DMS53 treated with DMSO at 0.1 percent for 48 hours (cell line): ENCODE measurements around the gene CCDC90B.
"Not testable (repeated sequence)": the region's sequence is repeated elsewhere in the genome, so short reads cannot be mapped to it uniquely, and the experiment has no call there.

Experiments used
- DNase-seq: peaks from one replicate; lab custom pipeline; 2025; ENCODE audit not compliant: unreplicated experiment; lab: John Stamatoyannopoulos, UW

The CCDC90B gene

DNA sequence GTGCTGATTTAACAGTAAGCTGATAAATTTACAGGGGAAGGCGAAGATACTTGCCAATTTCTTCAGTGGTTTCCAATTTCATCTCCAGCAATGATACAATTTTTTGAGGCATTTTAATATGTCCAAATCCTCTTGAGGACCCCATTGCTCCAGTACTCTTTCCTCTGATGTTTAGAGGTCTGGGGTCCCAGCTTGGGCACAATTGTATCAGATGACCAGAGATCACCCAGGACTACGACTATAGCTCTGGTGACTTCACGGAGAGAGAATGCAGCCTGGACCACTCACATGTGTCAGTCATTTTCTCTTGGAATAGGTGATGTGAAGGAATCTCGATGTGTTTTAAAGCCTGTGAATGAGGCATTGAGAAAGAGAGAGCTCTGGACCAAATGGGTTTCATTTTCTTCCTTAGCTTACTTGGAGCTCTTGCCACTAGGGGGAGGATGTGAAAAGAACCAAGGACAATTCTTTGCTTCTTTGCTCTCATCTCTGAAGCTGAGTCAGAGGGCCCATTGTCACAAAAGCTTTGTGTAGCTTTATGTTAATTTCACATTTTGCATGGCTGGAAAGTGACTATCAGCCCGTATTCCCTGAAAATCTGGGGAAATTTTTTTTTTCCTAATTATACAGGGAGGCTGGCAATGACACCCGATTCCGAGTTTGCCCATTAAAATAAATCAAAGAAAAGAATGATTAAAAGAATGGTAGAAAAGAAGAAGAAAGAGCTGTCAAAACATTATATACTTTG, 6.7 kb upstream of the CCDC90B start:
- DNase-seq = peak; percentile 81

DNA sequence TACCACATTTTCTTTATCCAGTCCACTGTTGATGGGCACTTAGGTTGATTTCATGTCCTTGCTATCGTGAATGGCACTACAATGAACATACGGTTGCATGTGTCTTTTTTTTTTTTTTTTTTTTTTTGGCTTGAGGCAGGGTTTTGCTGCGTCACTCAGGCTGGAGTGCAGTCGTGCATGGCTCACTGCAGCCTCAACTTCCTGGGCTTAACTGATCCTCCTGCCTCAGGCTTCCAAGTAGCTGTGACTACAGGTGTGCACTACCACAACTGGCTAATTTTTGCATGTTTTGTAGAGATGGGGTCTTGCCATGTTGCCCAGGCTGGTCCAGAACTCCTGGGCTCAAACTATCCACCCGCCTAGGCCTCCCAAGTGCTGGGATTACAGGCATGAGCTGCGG, 1.5 kb upstream of the CCDC90B start:
- no peak for DNase-seq

DNA sequence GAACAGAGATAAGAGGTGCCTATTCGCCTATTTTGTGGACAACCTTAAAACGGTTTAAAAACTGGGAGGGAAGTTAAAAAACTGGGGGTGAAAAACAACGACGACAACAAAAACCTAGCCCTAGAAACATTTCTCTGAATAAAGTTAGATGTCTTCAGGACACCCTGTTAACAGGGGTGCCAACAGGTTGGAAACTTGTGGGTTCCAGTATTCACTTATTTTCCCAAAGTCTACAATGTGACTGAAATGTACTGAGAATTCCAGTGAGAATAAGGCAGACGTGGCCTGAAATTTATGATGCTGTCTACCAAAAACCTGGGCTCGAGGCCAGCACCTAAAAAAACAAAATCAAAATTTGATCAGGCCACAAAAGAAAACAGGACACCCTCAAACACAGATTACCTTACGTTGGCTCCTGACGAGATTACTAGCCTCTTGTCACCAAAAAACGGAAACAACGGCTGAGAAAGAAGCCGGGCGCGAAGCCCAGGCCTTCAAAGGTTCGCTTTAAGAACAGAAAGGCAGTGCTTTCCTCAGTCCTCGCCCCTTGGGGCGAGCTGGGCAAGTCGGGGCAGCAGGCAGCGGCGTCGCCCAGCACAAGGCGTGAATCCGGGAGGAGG, 906 bp downstream of the CCDC90B start:
- no peak for DNase-seq

DNA sequence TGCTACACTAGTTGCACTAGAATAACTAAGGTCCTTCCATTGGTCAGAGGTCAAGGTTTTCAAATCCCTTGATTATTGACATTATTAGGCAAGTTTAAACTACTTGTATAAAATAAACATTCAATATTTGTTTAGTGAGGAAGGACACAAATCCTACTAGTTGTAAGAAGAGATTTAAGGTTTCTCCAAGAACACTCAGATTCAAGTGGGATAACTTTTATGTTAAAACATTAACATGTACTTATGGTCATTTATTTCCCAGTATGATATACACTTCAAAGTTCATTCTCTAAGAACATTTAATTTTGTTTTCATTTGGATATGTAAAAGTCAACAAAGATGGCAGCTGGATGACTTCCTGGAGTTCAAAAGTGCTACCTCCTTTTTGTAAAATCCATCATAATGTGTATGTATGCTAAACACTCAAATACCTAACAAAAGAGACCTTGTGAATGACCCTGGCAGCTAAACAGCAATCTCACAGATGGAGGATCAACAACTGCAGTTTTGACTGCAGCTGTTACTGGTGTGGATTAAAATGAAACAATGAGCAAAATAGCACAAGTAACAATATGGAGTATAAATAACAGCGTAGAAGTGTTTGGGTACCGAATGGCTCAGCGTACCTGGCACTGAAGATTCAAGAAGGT, 1.5 kb downstream of the CCDC90B start:
- peak; percentile 63 for DNase-seq

DNA sequence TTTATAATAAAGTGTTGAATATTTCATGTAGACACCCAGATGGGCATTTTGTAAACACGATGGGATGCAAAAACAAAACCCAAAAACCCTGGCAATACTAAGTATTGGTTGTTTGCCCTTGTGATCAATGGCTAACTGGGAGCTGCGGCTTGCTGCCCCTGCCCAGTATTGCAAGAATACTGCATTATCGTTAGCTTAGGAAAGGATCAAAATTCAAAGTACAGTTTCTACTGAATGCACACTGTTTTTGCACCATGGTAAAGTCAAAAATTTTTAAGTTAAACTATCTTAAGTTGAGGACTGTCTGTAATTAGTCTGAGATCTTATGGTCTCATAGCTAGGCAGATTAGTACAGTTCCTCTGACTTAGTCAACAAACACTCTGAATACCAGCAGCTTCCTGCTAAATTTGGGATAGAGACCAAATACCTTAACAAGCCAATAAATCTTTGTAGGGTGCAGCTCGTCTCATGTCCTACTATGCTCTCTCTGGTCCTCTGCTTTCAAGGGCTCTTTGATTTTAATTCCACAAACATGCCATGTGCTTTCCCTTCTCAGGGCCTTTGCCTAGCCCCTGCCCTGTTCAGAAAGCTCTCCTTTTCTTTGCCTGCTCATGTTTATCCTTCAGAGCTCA, 4.0 kb downstream of the CCDC90B start:
- DNase-seq = no peak

DNA sequence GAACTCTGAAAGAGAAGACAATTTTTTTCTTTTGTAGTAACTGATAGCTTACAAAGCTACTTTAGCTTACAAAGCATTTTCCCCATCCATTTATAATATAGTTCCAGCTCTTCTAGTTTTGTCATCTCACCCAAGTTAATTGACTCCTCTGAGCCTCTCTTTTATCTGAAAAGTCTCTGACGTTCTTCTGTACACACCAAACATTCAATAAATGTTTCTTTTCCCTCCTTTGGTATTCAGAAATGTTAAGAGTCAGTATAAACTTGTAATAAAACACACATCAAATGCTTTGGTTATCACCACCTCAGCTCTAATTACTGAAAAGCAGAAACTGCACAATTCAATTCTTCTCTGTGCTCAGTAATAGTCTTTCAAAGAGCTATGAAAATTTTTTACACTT, 5.9 kb downstream of the CCDC90B start:
- DNase-seq = no peak

DNA sequence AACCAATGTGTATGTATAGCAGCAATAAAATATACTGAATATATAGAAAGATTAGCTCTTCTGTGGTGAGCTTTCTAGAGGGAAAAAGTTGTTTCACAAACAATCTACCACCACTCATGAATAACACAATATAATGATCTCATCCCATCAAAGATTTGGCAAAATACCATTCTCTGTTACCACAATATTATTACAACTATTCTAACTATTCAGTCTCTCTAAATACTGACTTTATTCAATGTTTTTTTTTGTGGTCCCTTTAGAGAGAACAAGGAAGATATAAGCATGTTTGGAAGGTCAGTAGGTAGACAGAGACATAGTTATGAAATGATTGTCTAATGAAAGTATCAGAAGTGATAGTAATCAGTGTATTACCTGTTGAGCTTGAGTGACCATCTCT, 7.8 kb downstream of the CCDC90B start:
- no peak for DNase-seq

DNA sequence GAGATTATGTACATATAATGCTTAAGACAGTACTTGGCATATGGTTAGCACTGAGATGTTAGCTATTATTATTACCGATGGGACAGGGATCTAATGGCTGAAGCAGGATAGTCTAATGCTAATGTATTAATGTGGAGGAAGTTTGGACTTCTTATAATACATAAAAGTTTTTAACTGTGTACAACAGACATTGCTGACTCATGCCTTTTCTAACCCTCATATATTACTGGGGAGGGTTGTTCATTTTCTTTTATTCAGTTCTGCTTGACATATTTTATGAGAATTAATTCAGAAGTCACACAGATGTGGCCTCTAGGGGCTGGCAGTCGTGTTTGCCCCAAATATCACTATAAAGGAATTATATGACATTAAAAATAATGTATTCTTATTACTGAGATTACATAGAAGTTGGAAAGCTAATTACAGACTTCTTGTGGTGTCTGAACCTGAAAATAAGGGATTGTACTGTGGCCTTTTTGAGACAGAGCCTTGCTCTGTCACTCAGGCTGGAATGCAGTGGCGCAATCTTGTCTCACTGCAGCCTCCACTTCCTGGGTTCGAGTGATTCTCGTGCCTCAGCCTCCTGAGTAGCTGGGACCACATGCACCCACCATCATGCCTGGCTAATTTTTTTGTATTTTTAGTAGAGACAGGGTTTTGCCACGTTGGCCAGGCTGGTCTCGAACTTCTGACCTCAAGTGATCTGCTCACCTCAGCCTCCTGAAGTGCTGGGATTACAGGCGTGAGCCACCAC, 10.1 kb downstream of the CCDC90B start:
- DNase-seq = no peak

DNA sequence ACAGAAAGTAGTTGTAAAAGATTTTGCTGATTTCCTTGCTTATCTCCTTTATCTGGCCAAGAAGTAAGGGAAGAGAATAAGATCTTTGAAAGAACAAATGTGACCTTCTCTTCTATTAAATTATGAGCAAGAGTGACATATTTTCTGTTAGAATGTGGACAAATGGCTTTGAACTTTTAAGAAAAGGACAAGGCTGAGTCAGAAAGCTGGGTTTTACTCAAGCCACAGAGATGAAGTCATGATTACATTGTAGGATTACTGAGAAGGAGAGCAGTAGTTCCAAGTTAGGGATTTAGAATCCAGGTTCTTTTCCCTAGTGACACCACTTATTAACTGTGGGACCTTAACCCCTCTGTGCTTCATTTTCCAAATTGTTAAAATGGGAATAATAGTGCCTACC, 13.5 kb downstream of the CCDC90B start:
- no peak for DNase-seq

DNA sequence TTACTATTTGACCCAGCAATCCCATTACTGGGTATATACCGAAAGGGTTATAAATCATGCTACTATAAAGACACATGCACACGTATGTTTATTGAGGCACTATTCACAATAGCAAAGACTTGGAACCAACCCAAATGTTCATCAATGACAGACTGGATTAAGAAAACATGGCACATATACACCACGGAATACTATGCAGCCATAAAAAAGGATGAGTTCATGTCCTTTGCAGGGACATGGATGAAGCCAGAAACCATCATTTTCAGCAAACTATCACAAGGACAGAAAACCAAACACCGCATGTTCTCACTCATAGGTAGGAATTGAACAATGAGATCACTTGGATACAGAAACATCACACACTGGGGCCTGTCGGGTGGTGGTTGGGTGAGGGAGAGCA, 14.4 kb downstream of the CCDC90B start:
- DNase-seq = not testable (repeated sequence)

DNA sequence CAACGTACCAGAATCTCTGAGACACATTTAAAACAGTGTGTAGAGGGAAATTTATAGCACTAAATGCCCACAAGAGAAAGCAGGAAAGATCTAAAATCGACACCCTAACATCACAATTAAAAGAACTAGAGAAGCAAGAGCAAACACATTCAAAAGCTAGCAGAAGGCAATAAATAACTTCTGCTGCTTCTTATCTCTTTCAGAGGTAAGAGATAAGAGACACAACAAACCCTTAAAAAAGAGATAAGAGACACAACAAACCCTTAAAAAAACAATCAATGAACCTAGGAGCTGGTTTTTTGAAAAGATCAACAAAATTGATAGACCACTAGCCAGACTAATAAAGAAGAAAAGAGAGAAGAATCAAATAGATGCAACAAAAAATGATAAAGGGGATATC, 17.1 kb downstream of the CCDC90B start:
- not testable (repeated sequence) for DNase-seq

DNA sequence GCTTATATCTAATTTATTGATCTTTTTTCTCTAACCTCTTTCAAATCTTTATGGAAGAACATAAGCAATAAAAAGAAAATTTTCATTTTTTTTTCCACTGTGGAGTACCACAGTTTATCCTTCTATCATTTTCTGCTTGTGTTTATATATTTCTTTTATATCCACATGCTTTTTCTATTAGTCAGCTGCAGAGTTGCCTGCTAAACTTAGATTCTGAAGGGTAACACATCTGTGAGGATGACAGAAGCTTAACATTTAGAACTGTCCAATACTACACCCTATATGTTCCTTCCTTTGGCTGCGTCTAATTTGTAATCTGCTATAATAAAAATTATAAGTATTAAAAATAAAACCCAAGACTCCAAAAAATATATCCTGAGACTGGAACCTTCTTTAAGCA, 20.8 kb downstream of the CCDC90B start:
- no peak for DNase-seq

DNA sequence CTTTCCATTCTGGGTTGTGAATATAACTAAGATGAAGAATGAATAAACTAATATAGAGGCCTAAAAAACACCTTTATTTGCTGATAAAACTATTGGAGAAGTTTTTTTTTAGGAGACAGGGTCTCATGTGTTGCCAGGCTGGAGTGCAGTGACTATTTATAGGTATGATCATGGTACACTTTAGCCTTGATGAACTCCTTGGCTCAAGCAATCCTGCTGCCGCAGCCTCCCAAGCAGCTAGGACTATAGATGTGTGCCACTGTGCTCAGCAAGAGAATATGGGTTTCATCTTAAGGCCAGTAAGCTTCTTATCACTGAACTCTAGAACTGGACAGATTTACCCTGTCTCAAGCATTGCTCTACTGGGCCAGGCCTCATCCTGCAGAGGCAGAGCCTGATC, 26.6 kb downstream of the CCDC90B start:
- DNase-seq = no peak

DNA sequence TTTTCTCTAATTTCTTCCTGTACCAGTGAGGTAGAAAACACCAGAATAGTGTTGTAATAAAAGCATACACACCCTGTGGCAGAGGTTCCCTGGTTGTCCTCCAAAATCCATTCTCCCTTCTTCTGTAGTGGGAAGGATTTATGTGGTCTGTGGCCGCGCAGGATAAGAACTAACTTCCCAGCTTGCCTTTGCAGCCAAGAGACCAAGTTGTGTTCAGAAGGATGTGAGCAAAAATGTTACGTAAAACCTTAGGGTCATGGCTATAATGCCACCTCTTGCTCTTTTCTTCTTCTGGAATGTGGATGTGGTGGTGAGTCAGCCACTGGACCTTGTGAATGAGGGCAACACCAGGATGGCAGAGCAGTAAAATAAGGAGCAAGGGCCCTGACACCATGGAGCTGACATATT, 28.4 kb downstream of the CCDC90B start:
- no peak for DNase-seq

DNA sequence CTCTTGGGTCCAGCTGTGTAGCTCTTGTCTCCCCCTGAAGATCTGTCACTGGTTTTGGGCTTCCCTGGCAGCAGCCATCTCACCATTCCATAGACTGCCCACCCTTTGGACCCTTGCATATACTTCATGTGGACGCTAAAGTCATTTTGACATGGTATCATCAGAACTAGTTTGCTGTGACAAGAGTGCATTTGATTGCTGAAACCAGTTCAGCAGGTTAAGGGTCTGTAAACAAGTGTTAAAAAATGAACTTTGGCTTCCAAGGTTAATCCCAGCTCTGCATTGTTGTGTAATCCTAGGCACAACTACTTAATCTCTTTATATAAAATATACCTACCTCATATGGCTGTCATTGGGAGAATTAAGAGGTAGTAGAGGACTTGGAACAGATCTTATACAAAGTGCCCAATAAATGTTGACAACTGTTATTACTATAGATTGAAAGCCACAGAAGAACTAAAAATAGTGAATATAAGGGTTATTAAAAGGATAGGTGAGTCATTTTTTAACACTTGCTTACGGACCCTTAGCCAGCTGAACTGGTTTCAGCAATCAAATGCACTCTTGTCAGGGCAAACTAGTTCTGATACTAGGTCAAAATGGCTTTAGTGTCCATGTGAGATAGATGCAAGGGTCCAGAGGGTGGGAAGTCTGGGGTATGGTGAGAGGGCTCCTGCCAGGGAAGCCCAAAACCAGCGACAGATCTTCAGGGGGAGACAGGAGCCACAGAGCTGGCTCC, 29.4 kb downstream of the CCDC90B start:
- peak; percentile 73 for DNase-seq

DNA sequence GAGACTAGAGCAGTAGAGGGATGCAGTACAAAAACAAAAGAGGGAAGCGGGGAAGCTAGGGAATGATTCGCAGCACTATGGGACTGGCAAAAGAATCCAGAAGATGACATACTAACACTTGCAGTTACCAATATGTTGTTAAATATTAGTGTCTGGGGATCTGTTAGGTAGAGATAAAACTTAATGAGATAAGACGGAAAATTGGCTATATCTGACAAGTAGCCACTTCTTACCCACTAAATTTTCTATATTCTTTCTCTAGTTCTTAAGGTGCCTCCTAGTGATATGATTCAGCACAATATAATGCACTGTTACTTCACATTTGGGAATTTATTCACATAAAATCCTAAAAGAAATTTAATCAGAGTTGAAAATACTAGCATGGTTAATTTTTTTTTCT, 30.8 kb downstream of the CCDC90B start:
- no peak for DNase-seq

DNA sequence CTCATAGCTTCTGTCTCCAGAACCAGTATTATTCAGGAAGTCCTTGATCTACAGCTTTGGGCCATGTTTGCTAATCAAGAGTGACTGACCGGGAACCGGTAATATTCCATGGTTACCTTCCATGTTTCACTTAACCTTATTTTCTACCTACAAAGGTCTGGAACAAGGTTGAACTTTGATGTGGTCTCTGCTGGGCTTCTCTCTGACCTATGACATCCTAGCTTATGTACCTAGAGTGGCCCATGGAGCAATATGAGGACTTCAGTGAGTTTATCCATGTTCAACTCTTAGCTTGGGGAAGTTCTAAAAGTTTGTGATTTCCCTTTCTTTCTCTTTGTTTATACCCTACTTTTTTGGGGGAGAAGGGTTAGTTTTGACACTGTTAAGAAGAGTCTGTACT, 33.2 kb downstream of the CCDC90B start:
- no peak for DNase-seq

DNA sequence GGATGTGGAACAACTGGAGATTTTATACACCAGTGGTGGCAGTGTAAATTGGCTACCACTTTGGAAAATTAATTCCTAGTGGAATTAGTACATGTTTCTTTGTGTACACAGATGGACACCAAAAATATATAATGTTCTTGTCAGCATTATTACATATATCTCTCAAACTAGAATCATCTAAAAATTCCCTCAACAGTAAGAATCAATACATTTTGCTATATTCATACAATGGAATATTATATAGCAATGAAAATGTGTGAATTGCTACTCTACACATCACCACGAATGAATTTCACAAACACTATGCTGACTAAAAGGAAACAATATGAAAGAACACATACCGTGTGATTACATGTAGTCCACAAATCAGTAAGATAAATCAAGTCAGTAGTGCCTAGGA, 33.9 kb downstream of the CCDC90B start:
- DNase-seq = no peak

DNA sequence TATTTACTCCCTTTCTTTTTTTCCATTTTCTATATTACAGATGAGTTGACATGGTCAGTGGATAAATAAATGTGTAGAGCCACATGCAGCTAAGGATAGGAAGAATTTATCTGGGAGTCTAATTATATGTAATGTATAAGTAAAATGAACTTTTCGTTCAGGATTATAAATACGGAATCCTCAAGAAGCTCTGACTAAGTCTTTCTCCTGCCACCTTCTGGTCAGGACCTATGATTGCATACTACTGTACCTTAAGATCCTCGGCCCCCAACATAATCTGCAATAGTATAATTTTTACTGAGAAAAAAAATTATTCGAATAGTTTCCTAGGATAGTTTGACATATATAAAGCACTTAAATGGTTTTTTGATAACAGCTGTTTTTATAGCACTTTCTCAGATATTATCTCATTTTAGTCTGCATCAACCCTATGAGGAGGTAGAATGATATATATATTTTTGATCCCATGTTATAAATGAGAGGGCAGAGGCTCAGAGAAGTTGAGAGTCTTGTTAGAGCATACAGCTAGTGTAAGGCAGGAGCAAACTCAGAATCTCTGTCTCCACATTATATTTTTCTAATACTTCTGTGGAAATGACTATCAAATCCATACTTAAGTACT, 36.1 kb downstream of the CCDC90B start:
- DNase-seq = peak; percentile 82

DNA sequence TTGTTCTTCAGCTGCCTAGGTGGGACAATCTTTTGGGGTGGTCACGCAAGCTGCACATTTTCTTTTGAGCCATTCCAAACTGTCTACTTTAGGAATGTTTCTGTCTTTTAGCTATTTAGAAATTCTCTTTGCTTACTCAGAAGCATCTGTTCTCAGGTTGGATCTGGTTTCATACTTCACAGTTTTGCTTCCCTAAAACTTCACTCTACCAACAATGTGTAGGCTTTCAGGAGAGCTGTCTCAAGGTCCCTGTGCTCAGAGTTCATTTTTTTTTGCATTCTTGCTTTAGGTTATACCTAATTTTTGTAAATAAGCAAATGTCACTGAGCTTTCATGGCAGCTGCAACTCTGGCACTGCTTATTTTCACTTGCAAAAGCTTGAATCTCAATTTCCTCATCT, 36.7 kb downstream of the CCDC90B start:
- DNase-seq = no peak
